ENCODE measurements around the gene PFKP. TPM values are rescaled to one million over a fixed set of nuclear protein-coding genes. Genes with fewer than 3 reads are reported as not detected.
"Not testable (repeated sequence)": the region's sequence is repeated elsewhere in the genome, so short reads cannot be mapped to it uniquely, and the experiment has no call there.

Gene PFKP
- total and polyA plus RNA-seq, 4 experiments from 2014 or later = 62.4 to 83.6 (median 73.2) TPM

DNA sequence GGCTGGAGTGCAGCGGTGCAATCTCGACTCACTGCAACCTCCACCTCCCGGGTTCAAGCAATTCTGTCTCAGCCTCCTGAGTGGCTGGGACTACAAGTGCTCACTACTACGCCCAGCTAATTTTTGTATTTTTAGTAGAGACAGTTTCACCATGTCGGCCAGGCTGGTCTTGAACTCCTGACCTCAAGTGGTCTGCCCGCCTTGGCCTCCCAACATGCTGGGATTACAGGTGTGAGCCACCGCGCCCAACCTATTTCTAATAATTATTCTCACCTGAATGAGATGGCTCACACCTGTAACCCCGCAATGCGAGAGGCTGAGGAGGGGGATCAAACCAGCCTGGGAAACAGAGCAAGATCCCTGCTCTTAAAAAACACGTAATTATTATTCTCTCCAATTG lies 104.1 kb downstream of the PFKP start:
- H3K27me3 ChIP-seq (ENCODE audit: insufficient read depth, low read length); intact Hi-C loops (cut with micrococcal nuclease); DNase-seq; H3K27me3 Mint-ChIP-seq; POLR2A ChIA-PET (ENCODE audit: partially characterized antibody); CTCF ChIA-PET (ENCODE audit: partially characterized antibody); H3K9me3 Mint-ChIP-seq; H3K9me3 ChIP-seq (ENCODE audit: control insufficient read depth in 1 of 2, low read length in 2 of 2); H3K27ac ChIP-seq (ENCODE audit: low read depth, low read length): not testable (repeated sequence)
- Mint-ChIP-seq H3K4me1 (peaks cover 10 to 22% (median 14%) of the 10 kb centered on the region in 4 donors), H3K4me3 (peak overlapping the region; percentile 87 to 93 (median 90)), H3K36me3 (peaks cover 35 to 39% of the 10 kb centered on the region in 2 donors), H3K27ac (peak overlapping the region; percentile 86 to 95 (median 92))
- peak overlapping the region in 1 of 2 donors; percentile 81 for H3K4me3 ChIP-seq (ENCODE audit: low read length in 2 of 2)
- peaks cover 16% of the 10 kb centered on the region for H3K4me1 ChIP-seq (ENCODE audit: insufficient read depth, low read length)
- peaks cover 29% of the 10 kb centered on the region for H3K36me3 ChIP-seq (ENCODE audit: insufficient read depth, low read length)

DNA sequence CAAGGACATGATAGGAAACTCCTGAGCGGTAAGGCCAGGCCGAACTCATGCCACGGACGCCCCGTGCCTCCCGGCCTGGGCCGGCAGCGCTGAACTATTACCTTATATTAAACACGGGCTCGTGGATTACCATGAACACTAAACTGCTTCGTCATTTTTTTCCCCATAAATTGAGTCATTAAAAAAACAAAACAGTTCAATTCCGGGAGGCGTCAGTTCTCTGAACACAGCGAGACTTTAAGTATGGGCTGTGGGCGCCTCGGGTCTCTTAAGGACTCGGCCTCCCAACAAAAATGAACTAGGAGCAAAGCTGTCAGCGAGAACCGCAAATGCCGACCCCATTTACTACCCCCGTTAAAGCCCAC lies 104.7 kb downstream of the PFKP start:
- H3K27ac Mint-ChIP-seq = peak overlapping the region; percentile 86 to 95 (median 92)
- H3K4me1 Mint-ChIP-seq = peaks cover 10 to 22% (median 14%) of the 10 kb centered on the region in 4 donors
- ChIA-PET CTCF (ENCODE audit: partially characterized antibody) (interaction anchor here (1.3 to 1.4 kb wide), 2 partner anchors 20 to 23 kb away, joined by 3 to 4 read pairs; no protein-coding TSS in a partner anchor), POLR2A (ENCODE audit: partially characterized antibody) (interaction anchor here (1.0 to 1.3 kb wide), 7 partner anchors 9 to 1665 kb away, joined by 3 to 8 read pairs (median 3); partner anchors contain the start of gene KLF6)
- peak overlapping the region; percentile 87 to 93 (median 90) for H3K4me3 Mint-ChIP-seq
- peaks cover 29 to 33% of the 10 kb centered on the region in 2 donors for H3K36me3 Mint-ChIP-seq
- Histone ChIP-seq H3K27me3 (ENCODE audit: insufficient read depth, low read length) (no peaks in the 10 kb centered on the region), H3K4me3 (ENCODE audit: low read length in 2 of 2) (peak overlapping the region; percentile 63 to 81), H3K27ac (ENCODE audit: low read depth, low read length) (peak overlapping the region; percentile 80), H3K9me3 (ENCODE audit: control insufficient read depth in 1 of 2, low read length in 2 of 2) (no peaks in the 10 kb centered on the region), H3K36me3 (ENCODE audit: insufficient read depth, low read length) (peaks cover 24% of the 10 kb centered on the region), H3K4me1 (ENCODE audit: insufficient read depth, low read length) (peaks cover 16% of the 10 kb centered on the region)
- H3K9me3 Mint-ChIP-seq = no peaks in the 10 kb centered on the region
- H3K27me3 Mint-ChIP-seq = no peaks in the 10 kb centered on the region
- no peak for DNase-seq
- intact Hi-C loops (cut with micrococcal nuclease) = loop anchor here (1.0 kb wide), 1 partner anchor 105 kb away; the partner anchor contains the start of gene PFKP

DNA sequence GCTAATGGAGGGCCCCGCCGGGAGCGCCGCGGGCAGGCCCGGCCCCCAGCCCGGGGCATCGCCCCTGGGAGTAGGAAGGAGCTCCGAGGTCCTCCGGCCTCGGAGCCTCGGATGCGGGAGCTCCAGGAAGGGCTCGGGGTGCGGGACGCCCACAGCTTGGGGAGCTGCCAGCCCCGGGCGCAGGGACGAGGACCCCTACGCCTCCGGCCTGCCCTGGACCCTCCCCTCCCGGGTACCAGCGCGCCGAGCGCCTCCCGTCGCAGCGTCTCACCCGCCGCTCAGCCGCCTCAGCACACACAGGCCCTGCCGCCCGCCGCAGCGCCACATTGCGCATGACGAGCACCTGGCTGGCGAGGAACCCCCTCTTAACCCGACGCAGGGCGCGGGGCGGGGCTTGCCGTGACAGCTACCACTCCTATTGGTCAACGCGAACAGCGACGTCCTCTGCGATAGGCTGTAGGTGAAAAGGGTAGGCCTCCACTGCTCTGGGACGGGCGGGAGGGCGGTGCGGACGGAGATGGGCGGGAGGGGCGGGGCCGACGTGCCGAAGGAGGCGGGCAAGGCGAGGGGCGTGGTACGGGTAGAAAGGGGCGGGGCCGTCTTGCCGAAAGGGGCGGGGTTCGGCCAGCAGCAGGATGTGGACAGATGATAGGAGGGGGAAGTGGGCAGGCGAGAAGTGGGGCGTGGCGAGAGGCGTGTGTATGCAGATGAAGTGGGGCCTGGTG lies 105.3 kb downstream of the PFKP start, which contains the start of gene PITRM1:
PITRM1 (minus strand) TSS at position 337 of the 725 bp plus-strand sequence; CDS start at position 327, 10 bp downstream.
- no peaks in the 10 kb centered on the region for H3K27me3 Mint-ChIP-seq
- peak within 1 kb of the TSS; percentile 87 to 93 (median 90) for H3K4me3 Mint-ChIP-seq
- H3K9me3 Mint-ChIP-seq = no peaks in the 10 kb centered on the region
- intact Hi-C loops (cut with micrococcal nuclease) = loop anchor here (1.0 kb wide), 1 partner anchor 105 kb away; the partner anchor contains the start of gene PFKP
- H3K27ac Mint-ChIP-seq = peak within 1 kb of the TSS; percentile 91 to 97 (median 94)
- Histone ChIP-seq H3K27me3 (ENCODE audit: insufficient read depth, low read length) (no peaks in the 10 kb centered on the region), H3K36me3 (ENCODE audit: insufficient read depth, low read length) (peaks cover 21% of the 10 kb centered on the region), H3K9me3 (ENCODE audit: control insufficient read depth in 1 of 2, low read length in 2 of 2) (no peaks in the 10 kb centered on the region), H3K4me1 (ENCODE audit: insufficient read depth, low read length) (peaks cover 16% of the 10 kb centered on the region), H3K4me3 (ENCODE audit: low read length in 2 of 2) (peak within 1 kb of the TSS; percentile 63 to 81), H3K27ac (ENCODE audit: low read depth, low read length) (peak within 1 kb of the TSS; percentile 80)
- ChIA-PET POLR2A (ENCODE audit: partially characterized antibody) (interaction anchor here (0.7 to 1.3 kb wide), 8 partner anchors 8 to 1664 kb away, joined by 3 to 8 read pairs (median 3); partner anchors contain the start of gene KLF6), CTCF (ENCODE audit: partially characterized antibody) (interaction anchor here (1.3 to 1.4 kb wide), 2 partner anchors 20 to 22 kb away, joined by 3 to 4 read pairs; no protein-coding TSS in a partner anchor)
- peaks cover 24 to 28% of the 10 kb centered on the region in 2 donors for H3K36me3 Mint-ChIP-seq
- DNase-seq = peak; percentile 98 to 99 (median 99)
- peaks cover 10 to 20% (median 14%) of the 10 kb centered on the region in 4 donors for H3K4me1 Mint-ChIP-seq

DNA sequence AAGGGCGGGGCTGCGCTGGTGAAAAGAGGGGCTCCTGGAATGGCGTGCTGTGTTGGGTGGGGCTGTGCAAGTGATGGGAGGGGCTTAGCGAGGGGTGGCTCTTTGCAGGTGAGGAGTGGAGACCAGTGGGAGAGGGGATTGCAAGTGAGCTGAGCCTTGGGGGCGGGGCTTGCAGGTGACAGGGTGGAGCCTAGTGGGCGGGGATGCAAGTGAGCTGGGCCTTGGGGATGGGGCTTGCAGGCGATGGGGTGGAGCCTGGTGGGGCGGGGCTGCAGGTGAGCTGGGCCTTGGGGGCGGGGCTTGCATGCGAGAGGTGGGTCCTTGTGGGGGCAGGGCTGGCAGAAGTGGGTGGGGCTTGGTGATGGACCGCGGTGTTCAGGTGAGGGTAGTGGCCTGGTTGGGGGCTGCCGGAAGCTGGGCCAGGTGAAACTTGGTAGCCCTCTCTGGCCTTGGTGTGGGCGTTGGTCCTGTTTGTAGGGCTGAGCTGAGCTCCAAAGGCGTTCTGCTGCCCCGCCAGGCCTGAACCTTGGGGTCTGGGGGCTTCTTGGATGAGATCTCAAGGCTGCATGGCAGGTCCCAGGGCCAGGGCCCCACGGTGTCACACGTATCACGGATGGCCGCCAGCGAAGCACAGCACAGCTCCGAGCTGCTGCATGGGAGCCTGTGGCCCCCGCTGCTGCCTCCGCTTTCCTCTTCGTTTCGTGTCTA lies 106.0 kb downstream of the PFKP start:
- Histone ChIP-seq H3K27me3 (ENCODE audit: insufficient read depth, low read length) (no peaks in the 10 kb centered on the region), H3K27ac (ENCODE audit: low read depth, low read length) (peak overlapping the region; percentile 28), H3K4me3 (ENCODE audit: low read length in 2 of 2) (peak overlapping the region in 1 of 2 donors; percentile 68), H3K9me3 (ENCODE audit: control insufficient read depth in 1 of 2, low read length in 2 of 2) (no peaks in the 10 kb centered on the region), H3K4me1 (ENCODE audit: insufficient read depth, low read length) (peaks cover 16% of the 10 kb centered on the region), H3K36me3 (ENCODE audit: insufficient read depth, low read length) (peaks cover 17% of the 10 kb centered on the region)
- ChIA-PET POLR2A (ENCODE audit: partially characterized antibody) (interaction anchor here (0.7 to 1.3 kb wide), 6 partner anchors 8 to 1664 kb away, joined by 3 to 8 read pairs (median 3); partner anchors contain the start of gene KLF6), CTCF (ENCODE audit: partially characterized antibody) (interaction anchor here (1.3 to 1.4 kb wide), 2 partner anchors 19 to 22 kb away, joined by 3 to 4 read pairs; no protein-coding TSS in a partner anchor)
- intact Hi-C loops (cut with micrococcal nuclease) = no loop called here
- peak overlapping the region; percentile 74 to 92 (median 86) for H3K4me3 Mint-ChIP-seq
- H3K9me3 Mint-ChIP-seq = no peaks in the 10 kb centered on the region
- no peaks in the 10 kb centered on the region for H3K27me3 Mint-ChIP-seq
- H3K36me3 Mint-ChIP-seq = peaks cover 18 to 24% of the 10 kb centered on the region in 2 donors
- DNase-seq = no peak
- H3K27ac Mint-ChIP-seq = peak overlapping the region; percentile 87 to 97 (median 94)
- H3K4me1 Mint-ChIP-seq = peaks cover 8 to 18% (median 14%) of the 10 kb centered on the region in 4 donors

DNA sequence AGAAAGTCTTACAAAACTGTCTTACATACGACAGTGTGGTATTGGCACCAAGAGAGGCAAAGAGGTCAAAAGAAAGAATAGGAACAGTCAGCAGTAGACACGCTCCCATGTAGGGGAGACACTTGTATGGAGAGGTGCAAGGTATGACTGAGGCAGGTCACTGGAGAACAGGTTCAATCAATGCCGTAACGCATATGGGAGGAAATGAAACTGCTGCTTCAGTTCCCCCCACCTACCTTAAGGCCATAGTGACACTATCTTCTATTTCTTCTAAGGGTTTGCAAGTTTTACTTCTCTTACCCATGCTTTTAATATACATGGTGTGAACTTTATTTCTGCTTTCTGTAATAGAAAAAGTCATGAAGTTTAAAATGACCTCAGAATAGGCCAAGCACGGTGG lies 110.7 kb downstream of the PFKP start:
- Histone ChIP-seq H3K4me3 (ENCODE audit: low read length in 2 of 2) (no peak overlapping the region), H3K4me1 (ENCODE audit: insufficient read depth, low read length) (no peaks in the 10 kb centered on the region), H3K27me3 (ENCODE audit: insufficient read depth, low read length) (peaks cover 4% of the 10 kb centered on the region), H3K27ac (ENCODE audit: low read depth, low read length) (no peak overlapping the region), H3K9me3 (ENCODE audit: control insufficient read depth in 1 of 2, low read length in 2 of 2) (no peaks in the 10 kb centered on the region), H3K36me3 (ENCODE audit: insufficient read depth, low read length) (no peaks in the 10 kb centered on the region)
- CTCF ChIA-PET (ENCODE audit: partially characterized antibody) = no interaction called here
- Mint-ChIP-seq H3K4me3 (no peak overlapping the region), H3K9me3 (peaks cover 0 to 2% (median 0%) of the 10 kb centered on the region in 8 donors), H3K27me3 (peaks cover 7 to 12% of the 10 kb centered on the region in 2 donors), H3K27ac (no peak overlapping the region), H3K36me3 (no peaks in the 10 kb centered on the region), H3K4me1 (peaks cover 0 to 2% (median 1%) of the 10 kb centered on the region in 4 donors)
- no peak for DNase-seq
- POLR2A ChIA-PET (ENCODE audit: partially characterized antibody) = no interaction called here
- intact Hi-C loops (cut with micrococcal nuclease) = no loop called here

DNA sequence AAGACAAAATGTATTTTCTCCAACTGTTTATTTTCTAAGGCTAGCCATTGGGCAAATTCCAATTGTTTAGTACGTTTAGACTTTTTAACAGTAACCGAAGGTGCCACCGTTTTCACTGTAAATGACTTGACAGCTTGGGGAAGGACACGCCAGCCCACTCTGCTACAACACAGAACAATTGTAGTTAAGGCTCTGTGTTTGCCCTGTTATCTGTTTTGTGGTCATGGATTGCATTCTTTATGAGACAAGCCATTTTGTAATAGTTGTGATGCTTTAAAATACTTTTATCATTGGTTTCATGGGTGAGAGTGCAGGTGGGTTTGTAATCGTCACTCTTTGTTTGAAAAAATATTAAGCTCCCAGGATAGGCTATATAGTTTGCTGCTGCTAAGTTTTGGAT lies 111.8 kb downstream of the PFKP start:
- CTCF ChIA-PET (ENCODE audit: partially characterized antibody) = no interaction called here
- POLR2A ChIA-PET (ENCODE audit: partially characterized antibody) = no interaction called here
- peaks cover 7 to 14% of the 10 kb centered on the region in 2 donors for H3K27me3 Mint-ChIP-seq

More for the DNA sequence above, 111.8 kb downstream of the PFKP start:
- H3K4me1 ChIP-seq (ENCODE audit: insufficient read depth, low read length) = no peaks in the 10 kb centered on the region
- H3K27ac ChIP-seq (ENCODE audit: low read depth, low read length) = no peak overlapping the region
- H3K9me3 ChIP-seq (ENCODE audit: control insufficient read depth in 1 of 2, low read length in 2 of 2) = no peaks in the 10 kb centered on the region
- intact Hi-C loops (cut with micrococcal nuclease) = no loop called here
- no peak overlapping the region for H3K4me3 ChIP-seq (ENCODE audit: low read length in 2 of 2)
- no peak for DNase-seq
- no peak overlapping the region for H3K27ac Mint-ChIP-seq
- H3K9me3 Mint-ChIP-seq = peaks cover 0 to 2% (median 0%) of the 10 kb centered on the region in 8 donors
- no peaks in the 10 kb centered on the region for H3K36me3 ChIP-seq (ENCODE audit: insufficient read depth, low read length)
- H3K36me3 Mint-ChIP-seq = no peaks in the 10 kb centered on the region
- no peak overlapping the region for H3K4me3 Mint-ChIP-seq
- no peaks in the 10 kb centered on the region for H3K4me1 Mint-ChIP-seq
- H3K27me3 ChIP-seq (ENCODE audit: insufficient read depth, low read length) = peaks cover 4% of the 10 kb centered on the region

Data from CD4-positive, alpha-beta memory T cell (primary cell).